Muscle of arm (tissue), 12 donors: ENCODE data around the gene CLCN1. TPM values are rescaled to one million over a fixed set of nuclear protein-coding genes. Genes with fewer than 3 reads are reported as not detected.
"Not testable (repeated sequence)": the region's sequence is repeated elsewhere in the genome, so short reads cannot be mapped to it uniquely, and the experiment has no call there.

Experiments
- DNase-seq: peaks from one replicate; pipeline ENCODE4 v3.0.0-alpha.2; 2013
- polyA plus RNA-seq, 12 donors: library from polyadenylated mRNA; unstranded; fragments of 120-200 nt; gene quantifications; one replicate each; pipeline ENCODE4 v1.2.1, GENCODE V29; 2013; ENCODE audit not compliant: insufficient read length in 12 of 12

CLCN1 gene
- polyA plus RNA-seq, 12 donors = 0.36 to 4.5 (median 1.9) TPM; not detected in 2

- DNase-seq = no peak
Measured at GRCh38 chr7:143384661-143385631, 69.0 kb downstream of the CLCN1 start.

DNA sequence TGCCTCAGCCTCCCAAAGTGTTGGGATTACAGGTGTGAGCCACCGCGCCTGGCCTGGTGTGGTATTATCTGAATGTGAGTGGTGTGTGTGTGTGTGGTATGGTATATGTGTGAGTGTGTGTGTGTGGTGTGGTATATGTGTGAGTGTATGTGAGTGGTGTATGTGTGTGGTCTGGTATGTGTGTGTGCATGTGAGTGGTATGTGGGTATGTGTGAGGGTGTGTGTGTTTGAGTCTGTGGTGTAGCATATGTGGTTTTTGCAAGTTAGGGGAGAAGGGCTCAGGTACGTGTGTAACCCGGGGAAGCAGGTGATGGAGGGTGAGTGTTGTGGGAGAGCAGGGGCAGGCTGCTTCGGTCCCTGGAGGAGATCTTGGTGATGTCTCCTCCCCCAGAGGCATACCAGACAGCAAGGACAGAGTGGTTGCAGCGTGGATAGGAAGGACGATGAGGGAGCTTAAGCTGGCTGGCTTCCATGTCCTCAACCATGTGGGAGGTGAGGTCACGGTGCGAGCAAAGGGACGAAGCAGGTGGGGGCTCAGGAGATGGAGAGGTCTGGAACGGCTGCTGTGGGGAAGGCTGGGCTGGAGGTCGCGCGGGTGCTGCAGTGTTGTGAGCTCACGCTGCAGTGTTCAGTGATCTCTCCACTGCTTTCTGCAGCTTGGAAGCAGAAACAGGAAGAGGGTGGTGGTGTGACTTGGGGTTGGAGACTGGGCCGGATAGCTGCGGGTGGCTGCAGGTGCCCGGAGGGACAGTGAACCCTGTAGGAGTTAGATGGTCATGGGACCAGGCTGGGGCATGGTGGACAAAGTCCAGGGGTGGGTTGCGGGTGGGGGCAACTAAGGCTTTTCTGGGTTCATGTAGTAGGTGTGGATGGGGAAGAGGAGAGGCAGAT, 70.2 kb downstream of the CLCN1 start:
- DNase-seq = no peak

- DNase-seq = no peak
Measured at GRCh38 chr7:143387156-143387975, 71.5 kb downstream of the CLCN1 start.

- no peak for DNase-seq
Measured at GRCh38 chr7:143388051-143388450, 72.1 kb downstream of the CLCN1 start.

DNA sequence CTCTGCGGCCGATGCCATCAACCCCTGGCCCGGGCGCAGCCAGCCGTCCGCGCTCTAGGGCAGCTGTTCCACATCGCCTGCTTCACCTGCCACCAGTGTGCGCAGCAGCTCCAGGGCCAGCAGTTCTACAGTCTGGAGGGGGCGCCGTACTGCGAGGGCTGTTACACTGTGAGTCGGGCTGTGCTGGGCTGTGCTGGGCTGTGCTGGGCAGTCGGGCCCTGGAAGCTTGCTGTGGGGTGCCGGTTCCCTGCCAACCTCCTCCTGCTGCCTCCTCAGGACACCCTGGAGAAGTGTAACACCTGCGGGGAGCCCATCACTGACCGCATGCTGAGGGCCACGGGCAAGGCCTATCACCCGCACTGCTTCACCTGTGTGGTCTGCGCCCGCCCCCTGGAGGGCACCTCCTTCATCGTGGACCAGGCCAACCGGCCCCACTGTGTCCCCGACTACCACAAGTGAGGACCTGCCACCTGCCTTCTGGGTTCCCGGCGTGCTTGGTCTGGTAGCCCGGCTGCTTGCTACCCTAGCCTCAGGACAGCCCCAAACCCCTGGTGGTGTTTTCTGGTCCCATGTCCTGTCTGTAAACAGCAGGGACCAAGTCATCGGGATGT, 72.7 kb downstream of the CLCN1 start:
- no peak for DNase-seq

DNA sequence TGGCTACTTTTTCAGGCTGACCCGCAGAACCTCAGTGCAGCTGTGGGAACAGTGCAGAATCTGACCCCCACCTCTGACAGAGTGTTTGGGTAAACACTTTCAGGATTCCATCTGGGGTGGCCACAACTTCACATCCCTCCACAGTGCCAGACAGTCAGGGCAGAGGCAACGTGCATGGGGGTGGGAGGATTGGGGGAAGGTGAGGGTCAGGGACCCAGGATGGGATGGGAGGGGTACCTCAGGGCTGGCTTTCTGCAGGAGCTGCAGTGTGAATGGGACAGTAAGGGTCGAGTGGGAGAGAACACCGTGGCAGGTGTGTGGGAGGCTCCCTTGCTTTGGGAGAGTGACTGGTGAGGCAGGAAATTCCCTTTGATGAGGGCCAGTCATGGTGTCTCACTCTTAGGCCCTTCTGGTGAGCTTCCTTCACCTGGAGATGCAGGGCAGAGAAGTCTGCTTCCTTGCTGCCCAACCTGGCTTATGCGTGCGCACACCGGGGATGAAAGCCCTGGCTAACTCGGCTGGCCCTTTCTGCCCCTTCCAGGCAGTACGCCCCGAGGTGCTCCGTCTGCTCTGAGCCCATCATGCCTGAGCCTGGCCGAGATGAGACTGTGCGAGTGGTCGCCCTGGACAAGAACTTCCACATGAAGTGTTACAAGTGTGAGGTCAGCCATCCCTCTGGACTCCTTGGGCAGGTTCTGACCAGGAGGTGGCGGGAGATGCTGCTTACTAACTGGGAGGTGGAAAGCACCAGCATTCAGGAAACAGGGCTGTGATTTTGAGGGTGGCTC, 73.6 kb downstream of the CLCN1 start:
- DNase-seq = no peak

DNA sequence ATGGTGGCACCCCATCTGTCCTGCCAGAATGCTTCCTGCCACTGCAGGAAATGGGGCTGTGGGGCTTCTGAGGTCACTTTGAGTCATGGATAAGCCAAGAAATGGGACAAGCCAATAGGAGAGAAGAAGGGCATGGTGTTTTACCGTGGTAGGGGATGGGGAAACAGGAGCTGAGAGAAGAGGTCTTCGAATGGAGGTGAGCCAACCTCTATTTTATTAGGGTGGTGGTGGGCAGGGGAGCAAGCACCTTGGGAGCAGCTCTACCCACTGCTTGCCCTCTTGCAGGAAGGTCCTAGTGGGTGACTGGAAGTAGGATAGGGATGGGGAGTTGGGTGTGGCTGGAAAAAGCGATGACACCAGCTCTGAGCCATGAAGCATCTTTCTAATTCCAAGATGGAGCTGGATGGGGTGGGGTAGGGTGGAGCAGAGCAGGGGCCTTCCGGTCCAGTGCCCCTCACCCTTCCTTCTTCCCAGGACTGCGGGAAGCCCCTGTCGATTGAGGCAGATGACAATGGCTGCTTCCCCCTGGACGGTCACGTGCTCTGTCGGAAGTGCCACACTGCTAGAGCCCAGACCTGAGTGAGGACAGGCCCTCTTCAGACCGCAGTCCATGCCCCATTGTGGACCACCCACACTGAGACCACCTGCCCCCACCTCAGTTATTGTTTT, 74.3 kb downstream of the CLCN1 start:
- DNase-seq = no peak

- DNase-seq = no peak
Measured at GRCh38 chr7:143390773-143391317, 74.9 kb downstream of the CLCN1 start.

- peak; percentile 65 for DNase-seq
Measured at GRCh38 chr7:143391462-143392404, 75.8 kb downstream of the CLCN1 start.

DNA sequence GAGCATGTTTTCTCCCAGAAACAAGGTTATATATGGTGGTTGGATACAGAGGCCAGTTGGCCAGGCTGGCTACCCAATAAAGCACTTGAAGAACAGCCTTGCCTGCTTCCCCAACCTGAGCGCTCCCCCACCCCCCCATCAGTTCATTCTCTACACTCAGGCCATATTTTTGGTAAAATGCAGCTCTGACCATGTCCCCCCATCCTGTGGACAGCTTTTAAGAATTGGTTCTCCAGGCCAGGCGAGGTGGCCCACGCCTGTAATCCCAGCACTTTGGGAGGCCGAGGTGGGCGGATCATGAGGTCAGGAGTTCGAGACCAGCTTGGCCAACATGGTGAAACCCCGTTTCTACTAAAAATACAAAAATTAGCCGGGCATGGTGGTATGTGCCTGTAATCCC, 76.5 kb downstream of the CLCN1 start:
- not testable (repeated sequence) for DNase-seq

- no peak for DNase-seq
Measured at GRCh38 chr7:143392875-143393266, 77.0 kb downstream of the CLCN1 start.

GRCh38 chr7:143393267-143394041, 77.5 kb downstream of the CLCN1 start:
- no peak for DNase-seq

GRCh38 chr7:143394068-143394467, 78.2 kb downstream of the CLCN1 start:
- no peak for DNase-seq

DNA sequence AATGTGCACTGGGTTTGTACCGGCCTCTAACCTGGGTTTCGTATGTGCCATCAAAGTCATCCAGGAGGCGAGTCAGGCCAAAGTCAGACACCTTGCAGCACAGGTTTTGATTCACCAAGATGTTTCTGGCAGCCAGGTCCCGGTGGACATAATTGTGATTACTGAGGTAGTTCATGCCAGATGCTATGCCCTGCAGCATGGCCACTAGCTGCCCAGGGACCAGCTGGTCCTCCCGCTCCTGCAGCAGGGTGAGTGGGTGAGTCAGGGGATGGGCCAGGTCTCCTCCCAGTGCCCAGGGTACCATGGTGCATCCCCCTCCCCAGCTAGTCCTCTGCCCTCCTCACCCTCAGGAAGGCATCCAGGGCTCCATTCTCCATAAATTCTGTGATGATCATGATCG, 78.9 kb downstream of the CLCN1 start:
- DNase-seq = no peak

- no peak for DNase-seq
Measured at GRCh38 chr7:143395187-143396149, 79.6 kb downstream of the CLCN1 start.

GRCh38 chr7:143396182-143396581, 80.3 kb downstream of the CLCN1 start:
- no peak for DNase-seq
